ENCODE data around the gene TUSC1.
"Not testable (repeated sequence)": the region's sequence is repeated elsewhere in the genome, so short reads cannot be mapped to it uniquely, and the experiment has no call there.

Gene TUSC1

DNA sequence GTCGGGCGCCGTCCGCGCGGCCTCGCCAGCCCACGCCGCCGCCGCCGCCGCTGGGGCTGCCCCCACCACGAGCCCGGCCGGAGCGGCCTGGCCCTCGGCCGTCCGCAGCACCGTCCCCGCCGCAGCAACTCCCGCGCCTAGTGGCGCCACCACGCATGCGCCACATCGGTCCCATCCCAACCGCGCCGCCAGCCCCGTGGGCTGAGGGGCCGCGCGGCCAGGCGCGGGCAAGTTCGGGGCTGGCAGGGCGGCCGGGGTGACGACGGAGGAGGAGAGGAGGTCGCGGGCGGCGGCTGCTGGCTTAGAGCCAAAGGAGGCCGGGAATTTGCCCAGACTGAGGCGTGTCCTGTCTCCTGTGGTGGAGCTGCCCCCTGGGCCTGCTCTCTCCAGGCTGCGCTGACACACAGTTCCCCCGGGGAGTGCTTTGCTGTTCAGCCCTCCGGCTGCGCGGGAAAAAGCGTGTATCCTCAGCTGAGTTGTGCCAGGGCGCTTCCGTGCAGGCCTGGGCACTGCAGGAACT is at the start of gene TUSC1:
TUSC1 (minus strand) TSS at position 298 of the 520 bp plus-strand sequence; CDS start at position 166, 132 bp downstream.
- DNase-seq, result no peak

DNA sequence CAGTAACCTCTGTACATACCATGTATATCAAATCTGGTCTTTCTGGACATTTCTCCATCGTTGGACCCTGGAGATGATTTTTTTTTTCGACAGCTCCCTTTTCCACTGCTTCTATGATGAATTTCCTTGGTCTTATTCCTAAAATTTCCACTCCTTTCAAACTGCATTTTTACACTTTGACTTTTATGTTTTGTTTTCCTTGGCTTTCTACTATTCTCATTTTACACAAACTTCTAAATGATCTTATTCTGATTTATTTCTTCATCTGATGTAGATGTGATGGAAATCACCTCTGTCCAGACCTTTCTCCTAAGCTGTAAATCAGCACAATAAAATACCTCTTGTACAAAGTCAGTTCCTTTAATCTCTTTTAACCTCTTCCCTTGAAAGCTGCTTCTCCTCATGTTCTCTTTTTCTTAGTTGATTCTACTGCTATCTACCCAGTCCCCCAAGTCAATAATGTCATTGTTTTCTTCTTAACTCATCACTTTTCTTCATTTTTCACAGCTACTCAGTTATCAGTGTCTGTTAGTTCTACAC is 48.7 kb upstream of the TUSC1 start:
- no peak for DNase-seq

DNA sequence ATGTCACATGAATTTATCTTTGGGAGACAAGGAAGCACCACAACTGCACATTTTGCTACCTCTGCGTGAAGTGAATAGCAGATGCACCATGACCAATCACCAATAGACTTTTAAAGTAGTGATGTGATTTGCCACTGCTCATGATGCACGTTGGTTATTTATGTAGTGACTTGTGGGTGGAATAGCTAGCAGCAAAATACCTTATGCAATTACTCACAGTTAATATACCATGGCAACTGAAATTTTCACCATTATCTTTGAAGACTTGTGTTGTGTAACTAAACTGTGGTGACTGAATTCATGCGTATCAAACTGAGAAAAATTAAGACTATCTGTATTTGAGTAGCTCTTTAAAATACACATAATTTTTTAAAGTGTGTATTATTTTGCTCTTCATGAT is 46.2 kb upstream of the TUSC1 start:
- no peak for DNase-seq

DNA sequence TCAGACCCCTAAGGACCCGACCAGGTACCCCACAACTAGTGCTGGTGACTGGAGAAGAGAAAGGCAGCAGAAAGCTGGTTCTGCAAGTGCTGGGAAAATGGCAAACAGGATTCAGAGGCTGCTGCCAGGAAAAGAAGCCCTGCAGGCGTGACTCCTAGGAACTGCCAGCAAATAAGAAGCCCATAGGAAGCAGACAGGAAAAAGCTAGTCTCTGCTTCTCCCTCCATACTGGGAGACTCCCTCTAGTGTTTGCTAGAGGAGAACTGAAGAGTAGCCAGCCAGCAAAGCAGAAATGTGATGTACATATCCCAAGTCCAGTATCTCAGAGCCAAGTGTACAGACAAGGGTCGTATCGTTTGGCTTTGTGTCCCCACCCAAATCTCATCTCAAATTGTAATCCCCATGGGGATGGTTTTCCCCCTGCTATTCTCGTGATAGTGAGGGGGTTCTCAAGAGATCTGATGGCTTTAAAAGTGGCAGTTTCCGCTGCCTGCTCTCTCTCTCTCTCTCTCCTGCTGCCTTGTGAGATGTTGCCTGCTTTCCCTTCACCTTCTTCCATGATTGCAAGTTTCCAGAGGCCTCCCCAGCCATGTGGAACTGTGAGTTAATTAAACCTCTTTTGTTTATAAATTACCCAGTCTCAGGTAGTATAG is 38.1 kb upstream of the TUSC1 start:
- DNase-seq, result no peak

DNA sequence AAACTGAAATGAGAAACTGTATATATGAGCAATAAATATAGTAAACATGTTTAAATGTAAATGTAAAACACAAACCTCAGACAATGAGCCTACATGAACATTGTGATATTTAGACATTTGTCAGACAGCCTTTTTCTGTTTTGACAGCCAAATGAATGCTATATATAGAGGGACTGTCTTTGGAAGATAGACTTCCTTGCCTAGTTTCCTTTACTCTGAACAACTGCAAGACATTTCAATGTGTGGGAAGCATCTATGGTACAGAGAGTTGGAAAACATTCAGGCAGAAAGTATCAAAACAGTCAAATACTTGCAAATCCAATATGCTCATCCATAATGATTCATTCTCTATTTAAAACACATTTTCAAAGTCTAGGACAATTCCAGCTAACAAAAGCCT is 31.7 kb upstream of the TUSC1 start:
- no peak for DNase-seq

DNA sequence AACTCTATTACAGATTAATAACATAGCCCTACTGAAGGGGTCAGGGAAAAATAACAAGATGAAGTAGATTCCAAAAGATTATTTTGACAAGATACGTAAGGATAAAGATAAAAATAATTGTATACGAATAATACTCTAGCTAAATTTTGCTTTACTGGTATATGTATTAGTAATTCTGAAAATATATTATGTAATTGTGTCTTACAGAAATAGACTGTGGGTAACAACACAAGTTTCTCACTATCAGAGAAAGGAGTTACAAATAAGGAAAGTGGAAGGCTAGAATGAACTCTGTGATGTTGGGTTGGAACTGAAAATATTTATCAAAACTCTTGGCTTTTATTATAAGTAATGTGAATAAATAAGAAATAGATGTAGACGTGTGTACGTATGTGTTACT is 26.6 kb upstream of the TUSC1 start:
- DNase-seq, result no peak

DNA sequence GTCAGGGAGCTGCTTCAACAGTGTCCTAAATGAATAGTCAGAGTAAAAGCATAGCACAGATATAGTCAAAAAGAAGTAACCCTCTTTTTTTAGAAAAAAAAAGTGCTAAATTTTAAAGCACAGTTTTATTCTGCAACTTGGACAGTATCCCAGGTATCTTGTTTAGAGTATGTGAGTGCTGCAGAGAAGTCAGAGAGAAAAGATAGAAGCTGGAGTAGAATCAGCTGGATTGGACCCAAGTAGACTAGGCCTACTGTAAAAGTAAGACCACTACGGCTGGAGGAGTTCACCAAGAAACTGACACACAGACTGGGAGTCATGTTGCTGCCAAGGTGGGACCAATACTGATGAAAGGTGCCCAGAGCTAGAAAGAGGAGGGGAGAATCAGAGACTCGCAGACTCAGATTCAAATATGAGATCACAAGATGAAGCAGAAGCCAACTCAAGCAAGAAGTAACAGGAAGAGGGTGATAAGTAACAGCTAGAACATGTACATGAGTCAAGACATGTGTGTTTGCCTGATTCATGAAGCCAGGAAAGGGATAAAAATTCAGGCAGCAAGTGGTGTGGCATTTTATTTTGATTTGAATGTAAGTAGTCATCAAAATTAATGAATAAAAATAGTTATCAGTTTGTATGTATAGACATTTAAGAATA is 25.6 kb upstream of the TUSC1 start:
- no peak for DNase-seq

DNA sequence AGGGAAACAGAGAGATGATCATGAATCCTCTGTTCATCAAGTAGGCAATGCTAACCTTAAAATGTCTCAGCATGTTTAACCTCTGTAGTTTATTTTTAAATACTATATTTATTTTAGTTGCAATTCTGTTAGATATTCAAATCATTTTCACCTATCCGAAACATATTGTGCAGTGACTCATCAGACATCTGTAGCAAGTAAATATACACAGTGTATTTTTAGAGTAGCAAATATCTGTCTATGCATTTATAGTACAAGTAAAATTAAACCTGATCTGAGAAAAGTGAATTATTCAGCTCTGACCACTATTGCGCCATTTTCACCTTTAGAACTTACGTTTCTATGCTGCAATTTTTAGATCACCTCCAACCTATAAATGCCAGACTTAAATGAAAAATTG is 24.3 kb upstream of the TUSC1 start:
- DNase-seq, result no peak

DNA sequence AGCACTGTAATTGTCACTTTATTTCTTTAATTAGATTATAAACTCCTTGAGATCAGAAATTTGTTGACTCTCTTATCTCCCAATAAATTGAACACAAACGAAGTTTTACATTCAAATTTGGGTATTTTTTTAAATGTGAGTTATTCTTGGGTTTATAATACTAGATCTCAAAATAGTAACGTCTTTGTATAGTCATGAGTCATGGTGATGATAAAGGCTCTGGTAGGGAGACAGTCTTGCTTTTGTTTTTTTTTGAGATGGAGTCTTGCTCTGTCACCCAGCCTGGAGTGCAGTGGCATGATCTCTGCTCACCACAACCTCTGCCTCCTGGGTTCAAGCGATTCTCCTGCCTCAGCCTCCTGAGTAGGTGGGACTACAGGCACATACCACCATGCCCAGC is 22.7 kb upstream of the TUSC1 start:
- not testable (repeated sequence) for DNase-seq

DNA sequence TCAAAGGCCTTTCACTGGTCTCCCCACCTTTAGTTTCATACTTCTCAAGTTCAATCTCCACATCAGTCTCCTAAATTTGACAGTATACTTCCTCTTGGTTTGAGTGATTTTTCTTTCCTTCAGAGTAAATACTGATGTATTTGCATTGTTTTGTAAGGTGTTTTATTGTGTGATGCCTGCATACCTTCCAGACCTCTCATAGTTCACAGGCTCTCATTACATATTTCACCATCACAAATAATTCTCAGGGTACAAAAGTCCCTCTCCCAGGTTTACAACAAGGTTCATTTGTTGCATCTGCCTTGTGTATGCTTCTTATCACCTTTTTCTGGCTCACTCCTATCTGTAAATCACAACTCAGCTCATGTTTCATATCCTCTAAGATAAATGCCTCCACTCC is 22.2 kb upstream of the TUSC1 start:
- no peak for DNase-seq

DNA sequence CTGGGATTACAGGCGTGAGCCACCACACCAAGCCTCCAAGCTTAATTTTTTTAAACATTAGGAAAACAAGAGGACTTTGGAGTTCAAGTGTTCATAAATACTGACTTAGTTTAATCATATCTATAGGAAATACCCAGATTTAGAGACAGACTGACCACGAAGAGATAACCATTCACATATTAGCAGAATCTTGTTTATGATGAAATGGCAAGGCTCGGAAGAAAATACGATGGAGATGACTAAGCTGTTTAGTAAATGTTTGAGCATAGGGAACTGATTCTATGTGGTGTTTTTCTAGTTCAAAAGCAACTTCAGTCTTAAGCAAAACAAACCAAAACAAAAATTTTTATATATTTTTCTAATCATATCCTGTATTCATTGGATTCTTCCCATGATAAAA is 13.5 kb upstream of the TUSC1 start:
- DNase-seq, result no peak

DNA sequence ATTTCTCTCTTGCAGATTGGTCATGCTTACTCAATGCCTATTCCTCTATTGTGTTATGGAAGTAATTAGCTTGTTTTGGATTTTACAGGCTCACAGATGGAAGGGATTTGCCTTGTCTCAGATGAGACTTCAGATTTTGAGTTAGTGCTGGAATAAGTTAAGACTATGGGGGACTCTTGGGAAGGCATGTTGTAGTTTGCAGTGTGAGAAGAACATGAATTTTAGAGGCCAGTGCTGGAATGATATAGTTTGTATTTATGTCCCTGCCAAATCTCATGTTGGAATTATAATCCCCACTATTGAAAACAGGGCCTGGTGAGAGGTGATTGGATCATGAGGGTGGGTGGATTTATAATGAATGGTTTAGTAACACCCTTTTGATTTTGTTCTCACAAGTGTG is 6.1 kb upstream of the TUSC1 start:
- DNase-seq, result no peak

DNA sequence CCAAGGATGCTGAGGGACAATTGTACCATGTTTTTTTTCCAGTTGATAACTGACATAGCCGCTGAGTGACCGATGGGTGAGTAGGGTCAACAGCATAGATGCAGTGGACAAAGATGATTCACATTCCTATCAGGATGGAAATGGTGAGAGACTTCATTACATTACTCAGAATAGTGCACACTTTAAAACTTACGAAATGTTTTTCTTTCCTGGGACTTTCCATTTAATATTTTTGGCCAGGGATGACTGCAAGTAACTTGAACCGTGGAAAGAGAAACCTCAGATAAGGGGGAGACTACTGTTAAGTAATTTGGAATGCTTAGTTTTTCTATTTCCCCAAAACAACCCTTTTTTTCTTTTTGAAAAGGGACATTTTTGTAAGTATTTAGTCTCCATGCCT is 3.0 kb upstream of the TUSC1 start:
- no peak for DNase-seq

DNA sequence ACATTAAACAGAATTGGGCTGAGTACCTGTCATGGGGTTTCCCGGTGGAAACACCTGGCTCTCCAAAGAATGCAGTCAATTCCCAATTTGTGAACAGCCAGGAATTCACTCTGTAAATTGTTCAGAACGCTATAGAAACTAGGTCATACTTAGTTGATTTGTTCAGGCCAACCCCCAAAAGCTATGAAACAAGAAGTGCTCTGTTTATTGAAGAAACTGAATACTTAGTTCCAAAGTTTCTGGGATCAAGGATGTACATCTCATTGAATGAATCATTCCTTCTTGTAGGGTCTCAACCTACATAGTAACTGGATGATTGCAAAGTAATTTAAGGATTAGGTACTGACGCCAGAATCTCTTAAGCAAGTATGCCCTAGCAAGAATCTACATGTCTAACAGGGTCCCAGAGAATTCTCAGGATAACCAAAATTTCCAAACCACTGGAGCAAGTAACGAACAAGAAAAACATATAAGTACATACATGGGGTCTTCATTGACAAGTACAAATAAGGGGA is 659 bp upstream of the TUSC1 start:
- no peak for DNase-seq

DNA sequence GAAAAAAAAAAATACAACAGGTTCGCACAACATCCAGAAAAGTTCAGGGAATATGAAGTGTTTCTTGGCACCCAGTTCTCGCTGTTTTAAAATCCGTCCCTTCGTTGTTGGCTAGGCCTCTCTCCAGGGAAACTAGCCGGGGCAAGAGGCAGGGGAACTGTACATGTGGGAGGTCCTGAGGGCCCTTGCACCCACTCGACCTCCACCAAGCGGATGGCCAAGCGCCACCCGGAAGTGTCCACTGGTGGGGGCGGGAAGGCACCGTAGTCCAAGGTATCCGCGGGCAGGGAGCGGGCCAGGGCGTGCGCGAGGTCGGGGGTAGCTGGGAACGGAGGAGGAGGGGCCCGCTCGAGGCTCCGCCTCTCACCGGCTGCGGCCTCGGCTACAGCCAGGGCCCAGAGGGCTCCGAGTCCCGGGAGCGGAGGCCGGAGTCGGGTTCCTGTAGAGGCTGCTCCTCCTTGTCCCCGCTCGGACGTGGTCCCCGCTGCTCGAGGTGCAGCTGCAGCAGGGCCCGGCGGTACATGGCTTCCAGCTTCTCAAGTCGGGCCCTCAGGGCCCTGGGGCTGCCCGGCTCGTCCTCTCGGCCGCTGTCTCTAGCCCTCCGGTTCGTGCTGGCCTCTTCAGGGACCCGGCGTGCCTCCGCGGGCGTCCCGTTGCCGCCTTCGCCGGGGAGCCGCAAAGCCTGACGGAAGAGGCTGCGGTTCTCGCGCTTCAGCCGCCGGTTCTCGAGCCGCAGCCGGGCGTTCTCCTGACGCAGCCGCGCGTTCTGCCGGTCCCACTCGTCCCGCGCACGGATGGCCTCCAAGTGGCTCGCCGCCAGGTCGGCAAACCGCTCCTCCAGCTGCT is 720 bp downstream of the TUSC1 start:
- no peak for DNase-seq

DNA sequence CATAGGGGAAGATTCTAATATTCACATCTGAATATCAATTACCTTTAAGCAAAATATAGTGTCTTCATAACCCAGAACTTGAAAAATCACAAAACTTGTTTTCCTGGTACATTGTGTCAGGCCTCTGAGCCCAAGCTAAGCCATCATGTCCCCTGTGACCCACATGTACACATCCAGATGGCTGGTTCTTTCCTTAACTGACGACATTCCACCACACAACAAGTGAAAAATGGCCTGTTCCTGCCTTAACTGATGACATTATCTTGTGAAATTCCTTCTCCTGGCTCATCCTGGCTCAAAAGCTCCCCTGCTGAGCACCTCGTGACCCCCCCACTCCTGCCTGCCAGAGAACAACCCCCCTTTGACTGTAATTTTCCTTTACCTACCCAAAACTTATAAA is 2.4 kb downstream of the TUSC1 start:
- DNase-seq, result not testable (repeated sequence)

DNA sequence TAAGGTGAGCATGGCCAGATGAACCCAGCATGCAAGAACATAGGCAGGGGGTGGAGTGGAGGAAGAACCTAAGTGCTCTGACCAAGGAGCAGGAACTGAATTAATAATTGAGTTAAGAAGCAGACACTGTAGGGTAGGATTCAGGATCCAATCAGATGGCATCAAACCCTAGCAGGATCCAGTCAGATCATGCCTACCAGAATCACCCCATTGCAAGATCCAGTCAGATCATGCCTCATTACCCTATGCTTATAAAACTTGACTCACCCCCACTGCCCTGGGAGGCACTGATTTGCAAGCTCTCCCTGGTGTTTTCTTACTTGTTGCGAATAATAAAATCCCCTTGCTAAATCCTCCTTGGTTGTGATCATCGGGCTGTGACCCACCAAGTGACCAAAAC is 19.7 kb downstream of the TUSC1 start:
- DNase-seq, result no peak

DNA sequence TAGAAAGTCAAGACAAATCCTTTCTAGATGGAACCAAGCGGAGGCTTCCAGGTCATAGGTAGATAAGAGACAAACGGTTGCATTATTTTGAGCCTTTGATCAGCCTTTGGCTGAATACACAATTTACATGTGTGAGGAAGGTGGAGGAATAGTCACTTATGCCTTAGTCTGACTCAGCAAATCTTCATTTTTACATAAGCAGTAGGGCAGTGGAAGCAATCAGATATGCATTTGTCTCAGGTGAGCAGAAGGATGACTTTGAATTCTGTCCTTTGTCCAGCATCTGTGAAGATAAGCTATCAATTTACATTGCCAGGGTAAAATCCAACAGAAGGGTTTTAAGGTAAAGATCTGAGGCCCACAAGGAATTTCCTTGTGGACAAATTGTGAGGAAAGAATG is 23.8 kb downstream of the TUSC1 start:
- DNase-seq, result no peak

DNA sequence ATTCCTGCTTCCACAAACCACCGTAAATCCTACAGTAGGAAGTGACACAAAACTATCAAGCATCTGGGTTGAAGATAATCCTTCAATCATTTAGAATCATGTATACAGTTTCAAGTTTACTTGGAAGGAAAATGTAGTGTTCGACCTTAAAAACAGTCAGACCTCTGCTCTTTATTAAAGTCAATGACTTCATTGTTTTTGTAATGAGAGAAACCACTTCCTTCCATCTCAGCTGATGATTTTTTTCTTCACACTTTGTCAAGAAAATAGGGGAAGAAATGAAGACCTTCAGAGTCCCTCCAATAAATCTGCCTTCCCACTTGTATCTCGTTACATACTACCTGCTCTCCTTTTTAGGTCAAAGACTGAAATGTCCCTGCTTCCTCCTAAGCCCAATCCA is 30.1 kb downstream of the TUSC1 start:
- no peak for DNase-seq

DNA sequence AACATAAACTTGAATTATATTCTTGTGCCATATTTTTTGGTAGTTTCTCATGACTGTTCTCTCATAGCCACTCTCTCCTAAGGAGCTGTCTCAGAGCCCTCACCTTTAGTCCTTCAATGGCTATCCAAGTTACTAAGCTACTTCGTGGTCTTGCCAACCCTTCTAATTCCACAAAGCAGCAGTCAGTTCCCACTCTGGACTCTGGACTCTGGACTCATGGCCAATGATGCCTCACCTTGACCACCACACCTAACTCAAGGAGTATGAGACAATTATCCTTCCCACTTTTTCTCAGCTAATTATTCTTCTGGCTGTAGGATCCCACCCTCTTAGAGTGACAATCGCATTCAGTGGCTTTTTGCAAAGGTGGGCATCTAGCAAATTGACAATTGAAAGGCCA is 42.2 kb downstream of the TUSC1 start:
- no peak for DNase-seq

DNA sequence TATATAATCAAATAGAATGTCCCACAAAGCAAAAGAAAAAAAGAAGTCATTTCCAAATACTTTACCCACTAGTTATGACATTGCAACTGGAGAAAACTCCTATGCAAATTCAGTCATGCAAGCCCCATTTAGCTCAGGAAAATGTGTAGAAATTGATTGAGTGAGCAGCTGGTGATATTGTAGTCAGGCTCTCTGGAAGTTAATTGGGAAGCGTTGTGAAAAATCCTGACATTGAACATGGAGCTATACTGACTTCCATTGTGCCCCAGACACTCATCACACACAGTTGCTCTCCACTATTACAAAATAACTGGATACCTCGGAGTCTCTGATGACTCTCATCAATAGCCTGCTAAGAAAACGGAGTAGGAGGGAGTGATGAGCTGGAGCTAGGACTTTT is 49.0 kb downstream of the TUSC1 start:
- DNase-seq, result no peak

Measured in NCI-H187 treated with DMSO at 0.1 percent for 48 hours (cell line).